ENCODE measurements around the gene ZNF804B.

ZNF804B gene

DNA sequence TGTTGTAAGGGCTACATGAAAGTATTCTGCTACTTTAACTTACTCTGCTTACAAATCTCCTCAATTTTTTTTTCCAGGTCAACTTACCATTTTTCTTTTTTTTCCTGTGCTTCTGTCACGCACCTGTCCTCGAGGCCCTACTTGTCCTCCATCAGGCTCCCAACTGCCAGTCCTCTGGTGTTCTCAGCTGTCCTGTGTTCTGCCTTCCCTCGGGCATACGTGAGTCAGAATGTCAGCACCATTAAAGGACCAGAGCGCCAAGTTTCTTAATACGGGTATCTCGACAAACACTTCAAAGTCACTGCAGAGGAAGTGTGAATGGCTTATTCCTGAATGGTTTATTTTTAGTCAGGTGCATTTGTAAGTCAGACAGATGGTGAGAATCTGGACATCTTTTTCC is 36.1 kb downstream of the ZNF804B start, which contains the start of gene TEX47:
TSS of gene TEX47 (minus strand) at position 185 of the 400 bp plus-strand sequence. CDS start 795 bp downstream, outside the sequence.
- H3K79me2 ChIP-seq (ENCODE audit: insufficient read depth, low read length) = no peaks in the 10 kb centered on the region
- no peak within 1 kb of the TSS for H2AFZ ChIP-seq (ENCODE audit: low read depth, low read length)
- H3K4me1 ChIP-seq (ENCODE audit: insufficient read depth, low read length) = no peaks in the 10 kb centered on the region
- H3K4me2 ChIP-seq (ENCODE audit: insufficient read depth, low read length) = no peak within 1 kb of the TSS
- no peak within 1 kb of the TSS for H3K27ac ChIP-seq (ENCODE audit: low read length)
- H3K4me3 ChIP-seq (ENCODE audit: low read depth in 1 of 2, low read length in 2 of 2) = no peak within 1 kb of the TSS
- no peaks in the 10 kb centered on the region for H4K20me1 ChIP-seq (ENCODE audit: insufficient read depth, low read length)
- no peak for ATAC-seq (ENCODE audit: insufficient read depth, low read depth)
- no peaks in the 10 kb centered on the region for H3K9me3 ChIP-seq (ENCODE audit: insufficient read depth, low read length, severe bottlenecking)
- no peaks in the 10 kb centered on the region for H3K27me3 ChIP-seq (ENCODE audit: insufficient read depth, low read length, poor library complexity)
- no peaks in the 10 kb centered on the region for H3K36me3 ChIP-seq (ENCODE audit: insufficient read depth, low read length)
- no peak within 1 kb of the TSS for H3K9ac ChIP-seq (ENCODE audit: low read depth, low read length)
- no peak for DNase-seq
- TF ChIP-seq EZH2 (IDR thresholded peaks at IDR 0.05; ENCODE audit: borderline replicate concordance, low read depth, low read length, severe bottlenecking) = no peak
- TF ChIP-seq, protein P1, sequence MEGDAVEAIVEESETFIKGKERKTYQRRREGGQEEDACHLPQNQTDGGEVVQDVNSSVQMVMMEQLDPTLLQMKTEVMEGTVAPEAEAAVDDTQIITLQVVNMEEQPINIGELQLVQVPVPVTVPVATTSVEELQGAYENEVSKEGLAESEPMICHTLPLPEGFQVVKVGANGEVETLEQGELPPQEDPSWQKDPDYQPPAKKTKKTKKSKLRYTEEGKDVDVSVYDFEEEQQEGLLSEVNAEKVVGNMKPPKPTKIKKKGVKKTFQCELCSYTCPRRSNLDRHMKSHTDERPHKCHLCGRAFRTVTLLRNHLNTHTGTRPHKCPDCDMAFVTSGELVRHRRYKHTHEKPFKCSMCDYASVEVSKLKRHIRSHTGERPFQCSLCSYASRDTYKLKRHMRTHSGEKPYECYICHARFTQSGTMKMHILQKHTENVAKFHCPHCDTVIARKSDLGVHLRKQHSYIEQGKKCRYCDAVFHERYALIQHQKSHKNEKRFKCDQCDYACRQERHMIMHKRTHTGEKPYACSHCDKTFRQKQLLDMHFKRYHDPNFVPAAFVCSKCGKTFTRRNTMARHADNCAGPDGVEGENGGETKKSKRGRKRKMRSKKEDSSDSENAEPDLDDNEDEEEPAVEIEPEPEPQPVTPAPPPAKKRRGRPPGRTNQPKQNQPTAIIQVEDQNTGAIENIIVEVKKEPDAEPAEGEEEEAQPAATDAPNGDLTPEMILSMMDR (IDR thresholded peaks at IDR 0.05; ENCODE audit: borderline replicate concordance, extremely low read depth, low read length, poor library complexity, severe bottlenecking) = no peak

DNA sequence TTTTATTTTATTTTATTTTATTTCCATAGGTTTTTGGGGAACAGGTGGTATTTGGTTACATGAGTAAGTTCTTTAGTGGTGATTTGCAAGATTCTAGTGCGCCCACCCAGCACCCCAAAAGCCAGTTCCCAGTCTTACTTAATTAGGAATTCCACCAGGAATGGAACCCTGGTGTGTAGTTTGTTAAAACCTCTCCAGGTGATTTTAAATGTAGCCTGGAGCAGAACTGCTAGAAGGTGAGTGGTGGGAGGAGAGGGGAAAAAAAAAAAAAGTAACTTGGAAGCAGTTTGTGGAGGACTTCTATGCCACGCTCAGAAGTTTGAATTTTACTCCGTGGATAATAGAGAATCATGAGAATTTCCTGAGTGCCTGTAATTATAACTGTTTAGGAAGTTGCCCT is 41.5 kb downstream of the ZNF804B start:
- TF ChIP-seq, protein P1 (IDR thresholded peaks at IDR 0.05; ENCODE audit: borderline replicate concordance, extremely low read depth, low read length, poor library complexity, severe bottlenecking) = no peak
- no peak for TF ChIP-seq EZH2 (IDR thresholded peaks at IDR 0.05; ENCODE audit: borderline replicate concordance, low read depth, low read length, severe bottlenecking)
- Histone ChIP-seq H3K27ac (ENCODE audit: low read length) (no peak overlapping the region), H4K20me1 (ENCODE audit: insufficient read depth, low read length) (no peaks in the 10 kb centered on the region), H3K79me2 (ENCODE audit: insufficient read depth, low read length) (no peaks in the 10 kb centered on the region), H3K27me3 (ENCODE audit: insufficient read depth, low read length, poor library complexity) (no peaks in the 10 kb centered on the region), H3K4me2 (ENCODE audit: insufficient read depth, low read length) (no peak overlapping the region), H3K36me3 (ENCODE audit: insufficient read depth, low read length) (no peaks in the 10 kb centered on the region), H3K4me3 (ENCODE audit: low read depth in 1 of 2, low read length in 2 of 2) (no peak overlapping the region), H3K4me1 (ENCODE audit: insufficient read depth, low read length) (no peaks in the 10 kb centered on the region), H2AFZ (ENCODE audit: low read depth, low read length) (no peak overlapping the region), H3K9me3 (ENCODE audit: insufficient read depth, low read length, severe bottlenecking) (no peaks in the 10 kb centered on the region), H3K9ac (ENCODE audit: low read depth, low read length) (no peak overlapping the region)
- ATAC-seq (ENCODE audit: insufficient read depth, low read depth) (no peak), DNase-seq (no peak)

DNA sequence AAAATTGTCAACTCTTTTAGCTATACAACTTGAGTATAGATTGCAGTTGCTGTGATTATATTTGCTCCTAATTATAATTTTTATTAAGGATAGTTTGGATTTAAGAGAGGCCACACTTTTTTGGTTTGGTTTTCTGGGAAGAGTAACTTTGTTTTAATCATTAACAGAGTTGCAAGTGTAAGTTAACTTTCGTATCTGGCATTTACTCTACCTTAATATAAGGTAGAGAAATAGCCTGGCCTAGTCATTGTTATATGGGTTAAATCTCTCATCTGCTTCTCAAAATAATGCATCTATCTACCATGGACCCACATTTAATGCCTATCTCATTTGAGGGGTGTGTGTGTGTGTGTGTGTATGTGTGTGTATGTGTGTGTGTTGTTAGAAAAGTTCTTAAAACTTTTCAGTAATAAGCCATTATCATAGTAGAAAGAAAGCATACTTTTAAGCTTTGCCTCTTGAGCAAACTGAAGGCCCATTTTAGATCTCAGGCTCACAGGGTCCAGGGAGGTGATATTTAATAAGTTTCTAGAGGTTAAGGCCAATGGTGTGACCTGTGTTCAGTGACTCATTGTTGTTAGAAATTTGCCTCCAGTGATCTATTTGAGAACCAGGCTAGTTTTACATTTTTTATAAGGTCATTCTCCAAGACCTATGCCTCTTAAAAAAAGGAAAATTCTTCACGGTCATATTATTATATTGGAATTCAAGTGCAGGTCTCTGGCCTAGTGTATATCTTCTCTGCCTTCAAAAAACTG is 47.0 kb downstream of the ZNF804B start:
- Histone ChIP-seq H3K9me3 (ENCODE audit: insufficient read depth, low read length, severe bottlenecking) (no peaks in the 10 kb centered on the region), H3K4me3 (ENCODE audit: low read depth in 1 of 2, low read length in 2 of 2) (no peak overlapping the region), H3K36me3 (ENCODE audit: insufficient read depth, low read length) (no peaks in the 10 kb centered on the region), H3K4me1 (ENCODE audit: insufficient read depth, low read length) (no peaks in the 10 kb centered on the region), H4K20me1 (ENCODE audit: insufficient read depth, low read length) (no peaks in the 10 kb centered on the region), H3K9ac (ENCODE audit: low read depth, low read length) (no peak overlapping the region), H3K27me3 (ENCODE audit: insufficient read depth, low read length, poor library complexity) (no peaks in the 10 kb centered on the region), H3K79me2 (ENCODE audit: insufficient read depth, low read length) (no peaks in the 10 kb centered on the region), H3K4me2 (ENCODE audit: insufficient read depth, low read length) (no peak overlapping the region), H2AFZ (ENCODE audit: low read depth, low read length) (no peak overlapping the region), H3K27ac (ENCODE audit: low read length) (no peak overlapping the region)
- TF ChIP-seq EZH2 (IDR thresholded peaks at IDR 0.05; ENCODE audit: borderline replicate concordance, low read depth, low read length, severe bottlenecking) = no peak
- TF ChIP-seq, protein P1 (IDR thresholded peaks at IDR 0.05; ENCODE audit: borderline replicate concordance, extremely low read depth, low read length, poor library complexity, severe bottlenecking) = no peak
- ATAC-seq (ENCODE audit: insufficient read depth, low read depth) (no peak), DNase-seq (no peak)

Measured in DND-41 (cell line).